Fibroblast of skin of back (primary cell): Measurements from ENCODE around the gene EXOC3L2.

Experiments used
- DNase-seq: peaks from one replicate; pipeline ENCODE4 v3.0.0-alpha.2; 2013

EXOC3L2 gene

DNA sequence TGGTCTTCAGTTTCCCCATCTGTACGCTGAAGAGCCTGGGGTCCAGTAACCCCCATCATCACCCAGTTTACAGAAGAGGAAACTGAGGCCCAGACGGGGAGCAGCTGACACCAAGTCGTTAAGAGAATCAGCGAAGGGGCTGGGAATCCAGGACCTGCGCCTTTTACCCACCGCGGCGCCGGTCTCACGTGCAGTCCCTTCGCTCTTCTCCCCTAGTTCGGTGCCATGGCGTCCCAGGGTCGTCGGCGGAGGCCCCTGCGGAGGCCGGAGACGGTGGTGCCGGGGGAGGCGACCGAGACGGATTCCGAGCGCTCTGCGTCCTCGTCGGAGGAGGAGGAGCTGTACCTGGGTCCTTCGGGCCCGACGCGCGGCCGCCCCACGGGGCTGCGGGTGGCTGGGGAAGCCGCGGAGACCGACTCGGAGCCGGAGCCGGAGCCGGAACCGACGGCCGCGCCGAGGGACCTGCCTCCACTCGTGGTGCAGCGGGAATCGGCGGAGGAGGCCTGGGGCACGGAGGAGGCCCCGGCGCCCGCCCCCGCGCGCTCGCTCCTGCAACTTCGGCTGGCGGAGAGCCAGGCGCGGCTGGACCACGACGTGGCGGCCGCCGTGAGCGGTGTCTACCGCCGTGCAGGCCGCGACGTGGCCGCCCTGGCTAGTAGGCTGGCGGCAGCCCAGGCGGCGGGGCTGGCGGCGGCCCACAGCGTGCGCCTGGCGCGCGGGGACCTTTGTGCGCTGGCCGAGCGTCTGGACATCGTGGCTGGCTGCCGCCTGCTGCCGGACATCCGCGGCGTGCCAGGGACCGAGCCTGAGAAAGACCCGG is 65.9 kb downstream of the EXOC3L2 start:
- peak; percentile 32 for DNase-seq

DNA sequence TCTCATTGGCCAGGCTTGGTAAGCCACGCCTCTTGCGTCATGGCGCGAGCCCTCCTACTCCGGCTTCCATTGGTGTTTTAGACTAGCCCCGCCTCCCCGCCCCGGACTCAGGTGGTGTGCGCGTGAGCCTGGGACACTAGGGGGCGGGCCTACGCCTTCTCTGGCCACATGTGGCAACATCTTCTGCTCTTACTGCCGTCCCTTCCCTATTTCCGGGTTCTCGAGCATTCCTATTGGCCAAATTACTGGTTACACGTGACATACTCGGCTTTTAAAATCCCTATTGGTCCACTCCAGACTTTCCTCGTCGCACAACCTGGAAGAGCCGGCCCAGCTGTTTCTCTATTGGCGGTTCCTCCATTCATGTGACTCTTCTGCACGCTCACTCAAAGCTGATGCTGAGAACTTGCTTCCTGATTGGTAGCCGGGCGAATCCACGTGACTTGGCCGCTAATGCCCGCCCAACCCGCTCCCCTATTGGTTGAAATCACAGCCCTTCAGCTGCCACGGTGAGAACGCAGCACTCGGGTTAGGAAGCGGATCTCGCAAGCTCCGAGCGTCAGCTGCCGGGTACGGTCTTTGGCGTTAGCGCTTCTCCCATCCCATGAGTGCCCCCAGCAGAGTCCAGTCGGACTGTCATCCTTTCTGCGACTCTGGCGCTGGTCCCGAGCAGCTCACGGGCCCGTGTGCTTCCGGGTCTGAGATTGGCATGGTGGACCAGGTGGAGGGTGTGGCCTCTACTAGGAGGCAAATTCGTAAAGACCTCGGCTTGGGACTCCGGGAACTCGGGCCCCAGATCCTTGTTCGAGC is 66.7 kb downstream of the EXOC3L2 start, which contains the start of gene BLOC1S3:
Gene BLOC1S3, plus strand, starts transcription at position 523 of the 810 bp plus-strand sequence. CDS start 513 bp downstream, outside the sequence.
- DNase-seq: peak; percentile 100

GRCh38 chr19:45177817-45178261 is 67.4 kb downstream of the EXOC3L2 start, which contains the start of gene TRAPPC6A:
TRAPPC6A (minus strand) TSS chr19:45178237; CDS start chr19:45178218, 19 bp downstream.
- DNase-seq: peak; percentile 61

GRCh38 chr19:45175515-45176345 is 69.5 kb downstream of the EXOC3L2 start:
- DNase-seq: no peak

- DNase-seq: no peak
Observed at GRCh38 chr19:45173816-45174215, 71.4 kb downstream of the EXOC3L2 start.

GRCh38 chr19:45172611-45173208 is 72.5 kb downstream of the EXOC3L2 start:
- no peak for DNase-seq

GRCh38 chr19:45172173-45172572 is 73.0 kb downstream of the EXOC3L2 start:
- DNase-seq: no peak

DNA sequence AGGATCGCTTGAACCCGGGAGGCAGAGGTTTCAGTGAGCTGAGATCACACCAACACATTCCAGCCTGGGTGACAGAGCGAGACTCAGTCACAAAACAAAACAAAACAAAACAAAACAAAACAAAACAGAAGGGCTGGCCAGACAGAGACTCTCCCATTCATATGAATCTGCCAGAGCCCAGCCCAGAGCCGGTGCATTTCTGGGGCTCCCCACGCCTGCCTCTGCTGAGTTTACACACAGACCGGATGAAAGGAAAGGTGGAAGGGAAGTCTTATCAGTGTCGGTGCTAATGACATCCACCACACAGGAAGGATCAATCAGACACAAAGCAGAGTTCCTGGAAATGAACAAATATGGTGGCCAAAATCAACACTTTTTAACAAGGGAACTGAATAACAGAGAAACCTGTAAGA is 74.0 kb downstream of the EXOC3L2 start:
- DNase-seq: no peak

GRCh38 chr19:45170146-45171106 is 74.8 kb downstream of the EXOC3L2 start:
- DNase-seq: no peak

DNA sequence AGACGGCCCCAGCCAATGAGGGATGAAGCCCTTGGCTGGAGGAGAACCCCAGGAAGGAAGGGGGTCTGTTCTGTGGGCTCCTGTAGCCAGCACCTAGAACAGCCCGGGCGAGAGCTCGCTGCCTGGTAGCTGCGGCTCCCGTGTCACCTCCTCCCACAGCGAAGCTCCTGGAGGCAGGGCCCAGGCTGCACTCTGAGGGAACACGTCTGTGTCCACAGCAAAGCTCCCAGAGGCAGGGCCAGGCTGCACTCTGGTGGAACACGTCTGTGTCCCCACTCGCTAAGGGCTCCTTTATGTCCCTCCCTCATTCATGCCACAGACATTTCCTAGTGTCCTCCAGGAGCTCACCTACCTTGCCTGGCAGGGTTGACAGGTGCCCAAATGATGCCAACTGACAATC is 75.6 kb downstream of the EXOC3L2 start:
- DNase-seq: no peak

DNA sequence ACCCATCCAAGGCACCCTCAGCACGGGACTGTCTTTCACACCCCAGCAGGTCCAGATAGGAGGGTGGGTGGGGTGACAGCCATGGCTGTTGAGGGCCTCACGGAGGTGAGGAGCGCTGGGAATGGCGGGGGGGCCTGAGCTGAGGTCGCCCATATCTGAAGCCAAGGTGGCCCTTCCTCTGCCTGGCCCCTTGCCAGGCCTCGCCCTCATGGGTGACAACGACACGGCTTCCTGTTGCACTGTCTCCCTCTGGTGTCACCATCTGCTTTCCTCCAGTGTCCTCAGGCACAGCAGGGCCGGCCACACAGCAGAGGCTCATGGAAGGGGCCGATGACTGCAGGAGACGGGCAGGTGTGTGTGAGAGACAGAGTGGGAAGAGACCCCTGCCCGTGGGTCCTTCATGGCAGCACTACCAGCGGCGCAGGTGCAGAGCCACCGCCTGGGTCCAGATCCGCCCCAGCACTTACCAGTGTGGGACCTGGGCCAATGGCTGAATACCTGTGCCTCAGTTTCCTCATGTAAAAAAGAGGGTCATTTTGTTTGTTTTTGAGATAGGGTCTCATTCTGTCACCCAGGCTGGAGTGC is 76.3 kb downstream of the EXOC3L2 start:
- no peak for DNase-seq

- DNase-seq: no peak
Observed at GRCh38 chr19:45166723-45167252, 78.4 kb downstream of the EXOC3L2 start.

- DNase-seq: peak; percentile 57
Observed at GRCh38 chr19:45164577-45165335, 80.5 kb downstream of the EXOC3L2 start.

- DNase-seq: no peak
Observed at GRCh38 chr19:45163751-45164460, 81.3 kb downstream of the EXOC3L2 start.

DNA sequence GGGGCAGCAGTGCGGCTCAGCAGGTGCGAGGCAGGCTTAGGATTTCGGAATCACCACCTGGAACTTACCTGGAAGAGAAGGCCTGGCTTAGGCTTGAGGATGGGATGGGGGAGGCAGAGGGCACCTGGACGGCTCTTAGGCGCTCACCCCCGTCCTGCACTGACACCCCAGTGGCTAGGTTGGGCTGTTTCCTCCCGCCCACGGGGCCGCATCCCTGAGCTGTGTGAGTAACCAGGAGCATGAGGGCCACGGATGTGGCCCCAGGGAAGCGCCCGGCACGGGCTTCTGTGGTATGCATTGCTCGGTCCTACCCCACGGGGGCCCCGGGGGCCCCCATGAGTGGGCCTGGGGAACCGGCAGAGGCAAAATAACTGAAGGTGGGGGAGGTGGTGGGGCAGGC is 82.1 kb downstream of the EXOC3L2 start:
- no peak for DNase-seq

- no peak for DNase-seq
Observed at GRCh38 chr19:45162608-45163143, 82.5 kb downstream of the EXOC3L2 start.
